GM23248 (cell line): ENCODE results near the gene ZBTB17.

ENCODE experiments used
- EZH2 ChIP-seq: fragments of 200-600 bp; sonication (generic); IDR thresholded peaks from 2 replicates; pipeline ENCODE4 v1.6.1; 2018; ENCODE audit warnings: antibody characterized with exemption, mild to moderate bottlenecking; ENCODE audit not compliant: insufficient read depth, poor library complexity, severe bottlenecking
- EZH2phosphoT487 ChIP-seq: fragments of 200-600 bp; sonication (generic); IDR thresholded peaks from 2 replicates; pipeline ENCODE4 v1.6.1; 2018; ENCODE audit warnings: antibody characterized with exemption, moderate library complexity, mild to moderate bottlenecking, low read depth; ENCODE audit not compliant: insufficient read depth

DNA sequence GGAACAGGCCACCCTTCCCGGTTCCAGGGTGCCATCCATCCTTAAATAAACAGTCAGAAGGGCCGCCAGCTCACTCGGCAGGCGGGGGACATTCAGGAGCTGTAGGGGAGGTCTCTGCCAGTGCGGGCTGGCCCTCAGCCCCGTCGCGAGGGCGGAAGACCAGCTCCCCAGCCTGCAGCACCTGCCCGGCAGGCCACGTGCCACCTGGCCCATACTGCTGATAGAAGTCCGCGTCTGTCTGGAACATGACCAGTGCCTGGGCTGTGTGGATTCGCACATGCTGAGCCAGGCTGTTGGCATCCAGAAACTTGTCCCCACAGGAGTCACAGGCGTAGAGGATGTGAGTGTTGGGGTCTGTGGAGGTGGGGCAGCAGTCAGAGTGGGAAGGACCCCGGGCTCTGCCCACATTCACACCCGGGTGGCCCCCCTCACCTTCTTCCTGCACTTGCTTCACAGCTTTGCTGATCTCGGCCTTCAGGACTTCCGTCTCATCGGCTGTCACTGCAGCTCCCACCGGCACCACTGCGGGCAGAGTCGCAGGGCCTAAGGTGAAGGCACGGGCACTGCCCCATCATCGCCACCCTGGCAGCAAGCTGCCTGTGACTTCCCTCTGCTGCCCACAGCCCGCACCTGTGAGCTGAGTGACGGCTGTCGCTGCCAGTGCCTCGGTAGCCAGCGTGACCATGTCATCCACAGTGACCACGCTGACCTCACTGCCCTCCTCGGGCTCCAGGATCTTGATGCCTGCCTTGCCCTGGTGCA, 33.8 kb downstream of the ZBTB17 start:
- TF ChIP-seq EZH2phosphoT487 (no peak), EZH2 (no peak)
